Limb (tissue), 2 donors: ENCODE measurements around the gene LRP4.
"Not testable (repeated sequence)": the region's sequence is repeated elsewhere in the genome, so short reads cannot be mapped to it uniquely, and the experiment has no call there.

Experiments
- DNase-seq, 2 donors: peaks; one replicate each; pipeline ENCODE4 v3.0.0-alpha.2; 2016; ENCODE audit errors: extremely low spot score in 2 of 2

The LRP4 gene

GRCh38 chr11:46918083-46918787 lies at the start of gene LRP4:
LRP4 (minus strand) TSS chr11:46918550; CDS start chr11:46918379, 171 bp downstream.
- DNase-seq, result peak; percentile 59 to 83

DNA sequence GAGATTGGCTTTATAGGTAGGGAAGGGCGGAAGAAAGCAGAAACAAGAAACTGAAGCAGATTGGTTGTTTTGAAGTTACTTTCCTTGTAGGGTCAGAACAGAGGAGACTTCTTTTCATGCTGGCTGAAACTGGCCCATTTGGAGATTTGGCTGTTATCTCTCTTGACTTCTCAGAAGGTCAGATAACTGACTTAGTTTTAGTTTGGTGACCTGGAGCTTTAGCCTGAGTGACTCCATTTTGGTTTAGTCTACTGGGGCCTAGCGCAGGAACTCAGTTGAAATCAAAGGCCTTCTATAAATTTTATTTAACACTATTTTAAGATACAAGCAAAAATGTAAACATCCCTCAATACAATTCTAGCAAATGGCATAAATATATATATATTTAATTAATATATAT lies 49.6 kb upstream of the LRP4 start:
- no peak for DNase-seq

DNA sequence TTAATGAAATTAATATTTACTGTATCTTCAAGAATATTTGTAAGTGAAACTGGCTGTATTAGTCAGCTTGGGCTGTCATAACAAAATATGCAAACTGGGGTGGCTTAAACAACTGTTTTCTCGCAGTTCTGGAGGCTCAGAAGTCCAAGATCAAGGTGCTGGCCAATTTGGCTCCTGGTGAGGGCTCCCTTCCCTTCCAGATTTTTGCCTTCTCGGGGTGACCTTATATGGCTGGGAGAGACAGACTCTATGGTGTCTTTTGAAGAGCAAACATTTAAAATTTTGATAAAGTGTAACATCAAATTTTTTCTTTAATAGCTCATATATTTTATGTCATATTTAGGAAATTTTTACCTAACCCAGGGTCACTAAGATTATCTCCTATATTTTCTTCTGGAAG lies 48.4 kb upstream of the LRP4 start:
- no peak for DNase-seq

GRCh38 chr11:46963844-46964243 lies 45.5 kb upstream of the LRP4 start:
- DNase-seq, result no peak

DNA sequence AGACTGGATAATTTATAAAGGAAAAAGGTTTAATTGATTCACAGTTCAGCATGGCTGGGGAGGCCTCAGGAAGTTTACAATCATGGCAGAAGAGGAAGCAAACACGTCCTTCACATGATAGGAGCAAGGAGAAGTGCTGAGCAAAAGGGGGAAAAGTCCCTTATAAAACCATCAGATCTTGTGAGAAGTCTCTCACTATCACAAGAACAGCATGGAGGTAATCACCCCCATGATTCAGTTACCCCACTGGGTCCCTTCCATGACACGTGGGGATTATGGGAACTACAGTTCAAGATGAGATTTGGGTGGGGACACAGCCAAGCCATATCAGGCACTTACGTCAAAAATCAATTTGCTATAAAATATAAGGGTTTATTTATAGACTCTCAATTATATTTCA lies 43.5 kb upstream of the LRP4 start:
- DNase-seq, result not testable (repeated sequence)

DNA sequence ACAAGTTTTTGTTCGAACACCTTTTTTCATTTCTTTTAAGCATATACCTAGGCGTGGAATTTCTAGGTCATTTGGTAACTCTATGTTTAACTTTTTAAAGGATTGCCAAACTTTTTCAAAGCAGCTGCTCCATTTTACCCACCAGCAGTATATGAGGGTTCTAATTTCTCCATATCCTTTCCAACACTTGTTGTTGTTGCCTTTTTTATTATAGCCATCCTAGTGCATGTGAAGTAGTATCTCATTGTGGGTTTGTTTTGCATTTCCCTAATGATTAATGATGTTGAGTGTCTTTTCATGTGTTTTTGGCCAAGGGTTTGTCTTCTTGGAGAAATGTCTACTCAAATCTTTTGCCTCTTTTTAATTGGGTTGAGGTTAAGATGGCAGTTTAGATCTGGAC lies 42.7 kb upstream of the LRP4 start:
- DNase-seq, result no peak

GRCh38 chr11:46958777-46959176 lies 40.4 kb upstream of the LRP4 start:
- DNase-seq, result no peak

DNA sequence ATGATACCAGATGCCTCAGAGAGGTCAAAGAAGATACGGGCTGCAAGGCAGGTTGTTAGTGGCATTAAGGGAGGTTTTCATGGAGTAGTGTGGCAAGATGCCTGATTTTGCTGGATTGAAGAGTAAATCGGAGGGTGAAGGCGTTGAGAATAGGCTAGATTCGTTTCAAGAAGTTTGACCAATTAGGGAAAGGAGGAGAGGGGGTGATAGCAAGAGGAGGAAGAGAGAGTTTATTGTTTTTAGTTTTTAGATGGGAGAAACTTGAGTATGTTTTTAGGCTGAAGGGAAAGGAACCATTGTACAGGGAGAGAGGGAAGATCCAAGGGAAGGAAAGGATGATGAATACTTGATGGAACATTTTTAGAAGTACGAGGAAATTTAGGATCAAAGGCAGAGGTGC lies 34.7 kb upstream of the LRP4 start:
- no peak for DNase-seq

DNA sequence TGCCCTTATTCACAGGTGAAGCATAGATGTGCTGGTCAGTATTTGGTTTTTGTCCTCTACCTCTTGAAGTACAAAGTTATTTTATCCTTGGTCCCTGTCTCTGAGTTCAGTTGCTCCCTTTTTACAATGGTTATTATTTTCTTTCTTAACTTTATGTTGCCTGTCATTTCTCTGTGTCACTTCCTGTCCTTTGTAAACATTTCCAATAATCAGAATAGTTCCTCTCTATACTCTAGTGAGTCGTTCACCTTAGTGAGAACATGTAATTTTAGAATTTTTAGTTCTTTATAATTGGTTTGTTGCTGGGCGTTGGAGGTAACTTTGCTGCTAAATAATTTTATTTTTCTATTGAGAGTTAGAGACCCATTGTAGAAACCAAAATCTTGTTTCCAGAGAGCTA lies 34.2 kb upstream of the LRP4 start:
- no peak for DNase-seq

GRCh38 chr11:46951864-46952263 lies 33.5 kb upstream of the LRP4 start:
- DNase-seq, result no peak

GRCh38 chr11:46949297-46949696 lies 30.9 kb upstream of the LRP4 start:
- no peak for DNase-seq

DNA sequence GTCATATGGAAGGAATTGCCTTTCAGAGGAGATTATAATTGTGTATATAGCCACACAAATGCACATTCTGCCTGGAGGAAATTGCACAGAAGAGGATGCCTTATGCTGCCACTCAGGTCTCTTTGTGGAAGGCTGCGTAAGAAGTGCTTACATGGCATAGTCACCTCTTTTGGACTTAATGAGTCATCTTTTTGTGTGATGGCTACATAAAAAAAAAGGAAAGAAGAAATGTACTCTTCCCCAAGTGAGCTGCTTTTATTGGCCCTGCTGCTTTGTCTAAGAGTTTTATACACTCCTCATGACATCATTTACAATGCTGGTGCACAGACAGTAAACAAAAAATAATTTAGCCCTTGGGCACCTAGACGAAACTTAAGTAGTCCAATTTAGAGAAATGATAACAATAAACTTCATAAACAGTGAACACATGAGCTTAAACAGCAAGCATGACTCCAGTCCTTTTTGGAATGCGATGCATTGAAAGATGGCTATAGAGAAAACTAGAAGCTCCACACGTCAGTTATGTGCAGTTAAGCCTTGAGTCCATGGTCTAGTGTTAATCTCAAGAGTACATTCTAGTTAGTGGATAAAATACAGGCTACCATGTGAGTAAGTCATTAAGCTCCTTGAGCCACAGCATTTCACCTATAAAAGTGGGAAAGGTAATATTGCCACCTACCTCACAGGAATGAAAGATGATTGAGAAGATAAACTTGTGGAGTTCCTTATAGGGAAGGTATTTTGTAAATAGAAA lies 30.2 kb upstream of the LRP4 start:
- no peak for DNase-seq

GRCh38 chr11:46947399-46948077 lies 29.2 kb upstream of the LRP4 start:
- no peak for DNase-seq

DNA sequence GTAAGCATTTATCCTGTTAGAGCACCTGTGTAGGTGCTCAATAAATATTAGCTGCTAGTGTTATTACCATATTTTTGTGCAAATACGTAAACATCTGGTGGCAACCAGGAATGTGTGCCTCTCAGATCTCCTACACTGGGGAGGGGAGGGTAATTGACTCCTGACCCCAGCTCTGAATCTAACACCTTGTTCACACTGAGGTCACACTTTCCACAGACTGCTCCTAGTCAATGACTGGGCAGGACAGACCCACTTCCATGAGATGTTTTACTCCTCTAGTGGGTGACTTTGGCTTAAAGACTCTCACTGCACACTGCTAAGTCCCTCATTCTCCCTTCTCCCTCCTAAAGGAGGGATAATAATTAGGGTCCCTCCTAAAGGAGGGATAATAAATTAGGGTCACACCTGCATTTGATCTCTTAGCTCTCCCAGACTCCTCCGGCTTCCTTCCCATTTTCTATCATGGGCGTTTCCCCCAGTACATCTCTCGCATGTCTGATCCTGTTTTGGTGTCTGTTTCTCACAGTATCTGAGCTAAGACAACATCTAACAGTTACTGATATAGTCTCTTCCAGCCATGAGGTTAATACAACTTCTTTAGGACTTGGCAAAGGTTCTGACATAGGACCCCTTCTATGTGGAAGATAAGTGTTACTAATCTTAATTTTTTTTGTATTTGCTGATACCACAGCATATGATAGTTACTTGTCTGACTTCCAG lies 26.2 kb upstream of the LRP4 start:
- no peak for DNase-seq

- DNase-seq, result no peak
These were observed 23.8 kb upstream of the LRP4 start for GRCh38 chr11:46942172-46942571.

GRCh38 chr11:46936138-46937110 lies 18.1 kb upstream of the LRP4 start, which contains the start of gene CSTPP1:
CSTPP1 (plus strand) TSS chr11:46936761; CDS start chr11:46936806, 45 bp downstream.
- peak; percentile 88 to 96 for DNase-seq

DNA sequence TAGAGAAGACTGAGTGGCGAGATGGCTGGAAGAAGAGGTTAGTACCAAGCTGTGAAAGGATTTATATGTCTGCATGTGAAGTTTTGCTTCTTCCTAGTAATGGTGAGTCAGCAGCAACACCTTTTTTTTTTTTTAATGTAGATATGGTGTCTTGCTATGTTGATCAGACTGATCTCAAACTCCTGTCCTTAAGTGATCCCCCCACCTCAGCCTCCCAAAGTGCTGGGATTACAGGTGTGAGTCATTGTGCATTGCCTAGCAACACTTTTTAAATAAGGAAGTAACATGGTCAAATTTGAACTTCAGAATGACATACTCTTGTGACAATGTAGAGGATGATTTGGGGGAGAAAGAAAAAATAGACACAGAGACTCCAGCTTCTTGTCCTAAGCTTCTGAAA lies 11.7 kb upstream of the LRP4 start:
- no peak for DNase-seq

DNA sequence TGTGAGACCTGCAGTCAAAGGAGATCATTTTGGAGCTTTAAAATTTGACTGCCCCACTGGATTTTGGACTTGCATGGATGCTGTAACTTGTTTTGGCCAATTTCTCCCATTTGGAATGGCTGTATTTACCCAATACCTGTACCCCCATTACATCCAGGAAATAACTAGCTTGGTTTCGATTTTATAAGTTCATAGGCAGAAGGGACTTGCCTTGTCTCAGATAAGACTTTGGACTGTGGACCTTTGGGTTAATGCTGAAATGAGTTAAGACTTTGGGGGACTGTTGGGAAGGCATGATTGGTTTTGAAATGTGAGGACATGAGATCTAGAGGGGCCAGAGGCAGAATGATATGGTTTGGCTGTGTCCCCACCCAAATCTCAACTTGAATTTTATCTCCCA lies 10.4 kb upstream of the LRP4 start:
- DNase-seq, result not testable (repeated sequence)

DNA sequence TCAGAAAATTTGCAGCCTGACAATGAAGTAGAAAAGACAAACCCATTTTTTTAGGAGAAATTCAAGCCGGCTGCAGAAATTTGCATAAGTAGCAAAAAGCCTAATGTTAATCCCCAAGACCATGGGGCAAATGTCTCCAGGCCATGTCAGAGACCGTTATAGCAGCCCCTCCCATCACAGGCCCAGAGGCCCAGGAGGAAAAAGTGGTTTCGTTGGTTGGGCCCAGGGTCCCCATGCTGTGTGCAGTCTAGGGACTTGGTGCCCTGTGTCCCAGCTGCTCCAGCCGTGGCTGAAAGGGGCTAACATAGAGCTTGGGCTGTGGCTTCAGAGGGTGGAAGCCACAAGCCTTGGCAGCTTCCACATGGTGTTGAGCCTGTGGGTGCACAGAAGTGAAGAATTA lies 9.6 kb upstream of the LRP4 start:
- DNase-seq, result not testable (repeated sequence)

GRCh38 chr11:46920755-46921154 lies 2.4 kb upstream of the LRP4 start:
- DNase-seq, result no peak
